Natural killer cell treated with Interleukin-12 subunit alpha and Interleukin-12 subunit beta and Interleukin-15 and Interleukin-18, amount 100 ng/mL, for 72 hours (primary cell): ENCODE results near the gene KRTAP10-2. TPM values are rescaled to one million over a fixed set of nuclear protein-coding genes. Genes with fewer than 3 reads are reported as not detected.
"Not testable (repeated sequence)": the region's sequence is repeated elsewhere in the genome, so short reads cannot be mapped to it uniquely, and the experiment has no call there.

Experiments used
- ATAC-seq, 2 donors: fragments of 150-1000 bp; cut with Tn5 transposase in 1 of 2; sonication (Bioruptor Pico), chemical (Tn5 transposase) in 1 of 2; 2 replicates each; pipeline ENCODE4 v1.10.0; 2021
- DNase-seq: peaks from one replicate; pipeline ENCODE4 v3.0.0; 2022; ENCODE audit warnings: low spot score
- H3K27ac Mint-ChIP-seq, 2 donors: 1 replicate in 1 of 2; 2 replicates in 1 of 2; pipeline ENCODE4 v1.8.0; 2022; ENCODE audit warnings: mixed read lengths in 2 of 2, mild to moderate bottlenecking in 1 of 2, moderate library complexity in 1 of 2
- H3K27me3 Mint-ChIP-seq, 2 donors: 1 replicate in 1 of 2; 2 replicates in 1 of 2; pipeline ENCODE4 v1.8.0; 2022; ENCODE audit warnings: mixed read lengths in 2 of 2
- H3K36me3 Mint-ChIP-seq: one replicate; pipeline ENCODE4 v1.8.0; 2022; ENCODE audit warnings: mixed read lengths
- H3K4me1 Mint-ChIP-seq, 2 donors: 1 replicate in 1 of 2; 2 replicates in 1 of 2; pipeline ENCODE4 v1.8.0; 2022; ENCODE audit warnings: low read depth in 2 of 2, mixed read lengths in 2 of 2, mild to moderate bottlenecking in 1 of 2
- H3K4me3 Mint-ChIP-seq: one replicate; pipeline ENCODE4 v1.8.0; 2022; ENCODE audit warnings: mixed read lengths
- H3K9me3 Mint-ChIP-seq: 2 replicates; pipeline ENCODE4 v1.8.0; 2022; ENCODE audit warnings: mixed read lengths
- total RNA-seq, 2 donors: library from RNA; stranded (reverse); gene quantifications; one replicate each; pipeline ENCODE4 v1.2.3, GENCODE V29; 2022

Gene KRTAP10-2
- total RNA-seq, 2 donors from 2014 or later, result not detected

DNA sequence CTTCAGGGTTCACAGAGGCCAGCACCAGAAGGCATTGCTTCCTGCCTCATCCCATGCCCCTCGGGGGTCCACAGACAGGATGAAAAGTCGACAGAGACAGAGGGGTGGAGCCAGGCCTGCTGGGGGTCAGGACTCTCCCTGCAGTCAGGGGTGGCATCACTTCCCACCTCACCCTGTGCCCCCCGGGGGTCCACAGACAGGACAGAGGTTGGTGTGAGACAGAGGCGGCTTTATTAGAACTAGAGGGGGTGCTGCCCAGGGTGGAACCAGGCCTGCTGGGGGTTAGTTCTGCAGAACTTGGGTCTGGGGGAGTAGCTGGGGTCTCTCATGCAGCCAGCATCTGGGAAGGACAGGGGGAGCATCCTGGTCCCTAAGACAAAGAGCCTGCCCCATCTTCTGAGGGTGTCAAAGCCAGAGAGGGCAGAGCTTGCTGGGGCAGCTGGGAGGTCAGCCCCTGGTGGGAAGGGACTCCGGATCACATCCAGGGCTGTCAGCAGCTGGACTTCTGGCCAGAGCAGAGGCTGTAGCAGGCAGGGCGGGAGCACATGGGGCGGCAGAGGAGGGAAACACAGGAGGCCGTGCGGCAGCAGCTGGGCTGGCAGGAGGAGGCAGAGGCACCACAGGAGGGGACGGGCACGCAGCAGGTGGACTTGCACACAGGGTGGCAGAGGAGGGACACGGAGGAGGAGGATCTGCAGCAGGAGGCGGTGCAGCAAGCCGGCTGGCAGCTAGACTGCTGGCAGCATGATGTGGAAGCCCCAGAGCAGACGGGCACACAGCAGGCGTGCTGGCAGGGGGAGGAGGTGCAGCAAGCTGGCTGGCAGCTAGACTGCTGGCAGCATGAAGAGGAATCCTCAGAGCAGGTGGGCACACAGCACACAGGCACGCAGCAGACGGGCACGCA is 39.8 kb upstream of the KRTAP10-2 start:
- H3K27me3 Mint-ChIP-seq, result peaks cover 19 to 30% of the 10 kb centered on the region in 2 donors
- H3K4me3 Mint-ChIP-seq, H3K9me3 Mint-ChIP-seq, H3K36me3 Mint-ChIP-seq, H3K4me1 Mint-ChIP-seq, H3K27ac Mint-ChIP-seq, DNase-seq: not testable (repeated sequence)
- ATAC-seq, result peak in 1 of 2 donors; percentile 38

- Mint-ChIP-seq H3K9me3 (no peaks in the 10 kb centered on the region), H3K4me1 (peaks cover 0 to 7% of the 10 kb centered on the region in 2 donors), H3K27ac (no peak overlapping the region), H3K4me3 (no peak overlapping the region), H3K27me3 (peaks cover 26 to 34% of the 10 kb centered on the region in 2 donors), H3K36me3 (no peaks in the 10 kb centered on the region)
- DNase-seq (no peak), ATAC-seq (peak in 1 of 2 donors; percentile 6)
Observed at GRCh38 chr21:44590311-44590721, 39.0 kb upstream of the KRTAP10-2 start.

DNA sequence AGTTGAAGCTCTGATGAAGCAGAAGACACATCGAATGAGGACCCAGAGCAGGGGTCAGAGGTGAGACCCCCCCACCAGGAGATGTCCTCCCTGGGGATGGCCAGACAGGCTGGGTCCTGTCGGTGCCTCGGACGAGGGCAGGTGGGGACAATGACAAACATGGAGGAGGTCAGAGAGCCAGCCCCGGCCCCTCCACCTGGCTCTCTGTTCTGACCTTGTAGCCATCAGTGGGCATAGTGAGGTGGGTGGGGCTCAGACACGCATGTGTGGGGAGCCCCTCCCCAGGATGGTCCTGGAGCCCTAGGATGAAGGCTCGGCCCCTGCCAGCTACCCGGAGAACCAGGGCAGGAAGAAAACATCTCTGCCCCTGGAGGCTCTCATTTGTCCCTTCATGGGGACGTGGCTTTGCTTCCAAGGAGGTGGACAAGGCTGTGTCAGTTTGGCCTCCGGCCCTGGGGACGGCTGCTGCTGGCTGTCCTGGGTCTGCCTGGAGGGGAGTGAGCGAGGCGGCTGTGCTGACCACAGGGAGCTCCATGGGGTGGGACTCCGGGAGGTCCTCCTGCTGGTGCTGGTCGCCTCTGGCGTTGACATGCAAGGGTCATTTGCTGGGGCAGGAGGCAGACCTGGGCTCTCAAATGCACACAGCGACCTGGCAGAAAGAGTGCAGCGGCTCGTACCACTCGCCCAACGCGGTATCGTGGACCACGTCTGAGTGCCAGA is 38.4 kb upstream of the KRTAP10-2 start:
- H3K36me3 Mint-ChIP-seq, result no peaks in the 10 kb centered on the region
- DNase-seq (no peak), ATAC-seq (peak in 1 of 2 donors; percentile 27)
- peaks cover 0 to 7% of the 10 kb centered on the region in 2 donors for H3K4me1 Mint-ChIP-seq
- no peaks in the 10 kb centered on the region for H3K9me3 Mint-ChIP-seq
- H3K27me3 Mint-ChIP-seq, result peaks cover 29 to 33% of the 10 kb centered on the region in 2 donors
- H3K4me3 Mint-ChIP-seq, result no peak overlapping the region
- H3K27ac Mint-ChIP-seq, result no peak overlapping the region

GRCh38 chr21:44589094-44589493 is 37.8 kb upstream of the KRTAP10-2 start:
- no peaks in the 10 kb centered on the region for H3K9me3 Mint-ChIP-seq
- H3K27ac Mint-ChIP-seq, result no peak overlapping the region
- H3K36me3 Mint-ChIP-seq, result no peaks in the 10 kb centered on the region
- DNase-seq (no peak), ATAC-seq (no peak)
- peaks cover 0 to 7% of the 10 kb centered on the region in 2 donors for H3K4me1 Mint-ChIP-seq
- no peak overlapping the region for H3K4me3 Mint-ChIP-seq
- peaks cover 36 to 38% of the 10 kb centered on the region in 2 donors for H3K27me3 Mint-ChIP-seq

GRCh38 chr21:44585892-44586291 is 34.6 kb upstream of the KRTAP10-2 start:
- DNase-seq (no peak), ATAC-seq (no peak)
- Mint-ChIP-seq H3K4me3 (no peak overlapping the region), H3K9me3 (peaks cover 3% of the 10 kb centered on the region), H3K36me3 (peaks cover 16% of the 10 kb centered on the region), H3K27me3 (peaks cover 45 to 49% of the 10 kb centered on the region in 2 donors), H3K27ac (no peak overlapping the region), H3K4me1 (no peaks in the 10 kb centered on the region)

DNA sequence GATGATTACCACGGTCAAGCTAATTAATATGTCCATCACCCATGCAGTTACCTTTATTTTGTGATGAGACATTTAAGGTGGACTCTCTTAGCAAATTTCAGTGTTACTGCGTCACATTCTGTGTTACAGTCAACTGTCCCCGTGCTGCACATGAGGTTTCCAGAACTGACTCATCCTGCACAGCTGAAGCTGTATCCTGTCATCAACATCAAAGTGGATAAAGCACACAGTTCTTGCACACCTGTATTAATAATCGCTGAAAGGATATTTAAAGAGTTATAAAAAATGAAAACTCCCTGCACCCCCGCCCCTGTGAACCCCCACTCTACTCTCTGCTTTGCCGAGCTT is 32.5 kb upstream of the KRTAP10-2 start:
- Mint-ChIP-seq H3K27ac (no peak overlapping the region), H3K9me3 (peaks cover 3% of the 10 kb centered on the region), H3K27me3 (peaks cover 45 to 49% of the 10 kb centered on the region in 2 donors), H3K36me3 (peaks cover 23% of the 10 kb centered on the region), H3K4me3 (no peak overlapping the region), H3K4me1 (no peaks in the 10 kb centered on the region)
- DNase-seq, result no peak
- ATAC-seq, result peak in 1 of 2 donors; percentile 58

DNA sequence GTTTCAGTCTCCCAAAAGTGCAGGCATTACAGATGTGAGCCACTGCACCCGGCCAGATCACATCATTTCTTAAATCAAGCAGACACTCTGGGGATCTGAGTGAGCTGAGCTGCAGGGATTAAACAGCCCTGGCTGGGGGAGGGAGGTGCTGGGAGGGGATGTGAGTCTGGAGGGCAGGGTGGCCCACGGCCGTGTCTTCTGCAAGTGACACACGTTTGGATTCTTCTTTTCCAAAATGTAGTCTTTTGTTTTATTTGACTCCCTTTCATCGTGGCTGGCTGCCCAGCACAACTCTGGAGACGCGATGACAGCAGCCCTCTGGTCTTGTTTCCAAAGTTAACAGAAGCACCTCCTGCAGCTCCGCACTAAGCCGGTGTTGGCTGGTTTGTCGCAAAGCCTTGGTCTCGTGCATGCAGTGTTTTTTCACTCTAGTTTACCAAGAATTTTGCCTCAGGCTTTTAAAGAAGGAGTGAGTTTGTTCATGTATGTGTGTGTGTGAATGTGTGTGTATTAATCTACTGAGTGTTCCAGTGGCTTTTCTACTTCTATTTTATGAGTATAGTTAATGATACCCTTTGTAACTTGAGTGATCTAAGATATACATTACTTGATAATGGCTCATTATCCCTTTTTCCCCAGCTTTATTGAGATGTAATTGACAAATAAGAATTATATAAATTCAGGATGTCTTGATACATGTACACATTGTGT is 31.9 kb upstream of the KRTAP10-2 start:
- H3K4me1 Mint-ChIP-seq, result no peaks in the 10 kb centered on the region
- ATAC-seq (no peak), DNase-seq (no peak)
- no peak overlapping the region for H3K27ac Mint-ChIP-seq
- H3K9me3 Mint-ChIP-seq, result peaks cover 3% of the 10 kb centered on the region
- H3K36me3 Mint-ChIP-seq, result peaks cover 23% of the 10 kb centered on the region
- H3K27me3 Mint-ChIP-seq, result peaks cover 45 to 49% of the 10 kb centered on the region in 2 donors
- no peak overlapping the region for H3K4me3 Mint-ChIP-seq

DNA sequence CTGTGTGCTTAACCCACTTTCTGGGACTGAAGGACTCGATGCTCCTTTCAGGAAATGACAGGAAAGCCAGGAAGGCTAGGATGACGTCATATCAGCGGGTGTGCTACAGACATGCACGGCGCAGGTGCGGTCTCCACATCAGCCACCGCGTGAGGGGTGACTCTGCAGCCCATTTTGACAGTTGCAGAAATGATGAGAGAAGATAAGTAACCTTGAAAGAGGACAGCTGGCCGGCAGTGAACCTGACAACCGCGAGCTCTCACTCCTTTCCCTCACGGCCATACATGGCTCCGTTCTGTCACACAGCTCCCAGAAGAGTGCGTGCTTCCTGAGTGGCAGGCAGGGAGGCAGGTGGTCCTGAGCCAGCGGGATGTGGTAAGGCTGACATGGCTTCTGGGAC is 30.8 kb upstream of the KRTAP10-2 start:
- H3K4me3 Mint-ChIP-seq, result no peak overlapping the region
- DNase-seq (no peak), ATAC-seq (no peak)
- peaks cover 23% of the 10 kb centered on the region for H3K36me3 Mint-ChIP-seq
- H3K27ac Mint-ChIP-seq, result no peak overlapping the region
- no peaks in the 10 kb centered on the region for H3K4me1 Mint-ChIP-seq
- peaks cover 35 to 39% of the 10 kb centered on the region in 2 donors for H3K27me3 Mint-ChIP-seq
- H3K9me3 Mint-ChIP-seq, result peaks cover 3% of the 10 kb centered on the region

DNA sequence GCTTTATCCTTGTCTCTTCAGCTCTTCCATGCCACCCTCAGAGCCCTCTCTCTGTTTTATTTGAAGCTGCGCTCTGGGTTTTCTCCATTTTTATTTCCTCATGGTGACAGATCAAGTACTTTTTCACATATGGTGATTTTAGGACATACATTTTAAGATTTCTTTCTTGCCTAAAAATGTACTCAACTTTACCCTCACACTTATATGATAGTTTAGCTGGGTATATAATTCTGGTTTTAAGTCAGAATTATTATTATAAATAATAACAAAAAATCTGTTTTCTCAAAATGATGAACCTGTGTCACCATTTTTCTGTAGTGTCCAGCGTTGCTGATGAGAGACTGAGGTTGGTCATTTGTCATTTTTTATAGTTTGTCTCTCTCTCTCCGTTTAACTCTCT is 29.9 kb upstream of the KRTAP10-2 start:
- Mint-ChIP-seq H3K27me3 (peaks cover 28 to 30% of the 10 kb centered on the region in 2 donors), H3K4me1 (no peaks in the 10 kb centered on the region), H3K27ac (no peak overlapping the region), H3K4me3 (no peak overlapping the region), H3K36me3 (peaks cover 23% of the 10 kb centered on the region), H3K9me3 (peaks cover 6% of the 10 kb centered on the region)
- ATAC-seq (no peak), DNase-seq (no peak)

DNA sequence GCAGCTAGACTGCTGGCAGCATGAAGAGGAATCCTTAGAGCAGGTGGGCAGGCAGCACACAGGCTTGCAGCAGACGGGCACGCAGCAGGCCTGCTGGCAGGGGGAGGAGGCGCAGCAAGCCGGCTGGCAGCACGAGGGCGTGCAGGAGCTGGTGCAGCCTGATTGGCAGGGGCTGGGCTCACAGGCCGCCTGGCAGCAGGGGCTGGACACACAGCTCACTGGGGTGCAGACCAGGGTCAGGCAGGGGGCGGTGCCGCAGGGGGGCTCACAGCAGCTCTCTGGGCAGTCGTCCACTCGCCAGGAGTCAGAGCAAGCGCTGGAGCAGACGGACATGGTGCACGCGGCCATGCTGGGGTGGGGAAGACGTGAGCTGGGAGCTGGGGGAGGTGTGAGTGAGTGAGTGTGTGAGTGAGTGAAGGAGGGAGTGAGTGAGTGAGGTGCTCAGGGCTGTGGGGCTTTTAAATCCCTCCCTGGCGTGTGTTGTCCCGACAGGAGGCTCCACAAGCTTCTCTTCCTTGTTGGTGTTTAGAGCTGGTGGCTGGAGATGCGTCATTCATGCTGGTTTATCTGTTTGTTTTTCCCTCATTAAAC is 29.0 kb upstream of the KRTAP10-2 start, which contains the start of gene KRTAP10-5:
Gene KRTAP10-5, minus strand, starts transcription at position 374 of the 591 bp plus-strand sequence. Its CDS starts 26 bp downstream, at position 348.
- H3K27me3 Mint-ChIP-seq, result peaks cover 28 to 29% of the 10 kb centered on the region in 2 donors
- not testable (repeated sequence) for ATAC-seq, H3K27ac Mint-ChIP-seq, H3K4me3 Mint-ChIP-seq, H3K9me3 Mint-ChIP-seq, DNase-seq, H3K4me1 Mint-ChIP-seq
- H3K36me3 Mint-ChIP-seq, result peaks cover 23% of the 10 kb centered on the region

DNA sequence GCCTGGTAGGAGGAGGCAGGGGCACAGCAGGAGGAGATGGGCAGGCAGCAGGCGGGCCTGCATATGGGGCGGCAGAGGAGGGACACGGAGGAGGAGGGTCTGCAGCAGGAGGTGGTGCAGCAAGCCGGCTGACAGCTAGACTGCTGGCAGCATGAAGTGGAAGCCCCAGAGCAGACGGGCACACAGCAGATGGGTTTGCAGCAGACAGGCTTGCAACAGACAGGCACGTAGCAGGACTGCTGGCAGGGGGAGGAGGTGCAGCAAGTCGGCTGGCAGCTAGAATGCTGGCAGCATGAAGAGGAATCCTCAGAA is 28.5 kb upstream of the KRTAP10-2 start:
- H3K4me3 Mint-ChIP-seq, result no peak overlapping the region
- peaks cover 6% of the 10 kb centered on the region for H3K9me3 Mint-ChIP-seq
- peaks cover 27 to 31% of the 10 kb centered on the region in 2 donors for H3K27me3 Mint-ChIP-seq
- no peak for DNase-seq
- ATAC-seq, result no peak
- peaks cover 0 to 2% of the 10 kb centered on the region in 2 donors for H3K4me1 Mint-ChIP-seq
- peaks cover 23% of the 10 kb centered on the region for H3K36me3 Mint-ChIP-seq
- H3K27ac Mint-ChIP-seq, result no peak overlapping the region

DNA sequence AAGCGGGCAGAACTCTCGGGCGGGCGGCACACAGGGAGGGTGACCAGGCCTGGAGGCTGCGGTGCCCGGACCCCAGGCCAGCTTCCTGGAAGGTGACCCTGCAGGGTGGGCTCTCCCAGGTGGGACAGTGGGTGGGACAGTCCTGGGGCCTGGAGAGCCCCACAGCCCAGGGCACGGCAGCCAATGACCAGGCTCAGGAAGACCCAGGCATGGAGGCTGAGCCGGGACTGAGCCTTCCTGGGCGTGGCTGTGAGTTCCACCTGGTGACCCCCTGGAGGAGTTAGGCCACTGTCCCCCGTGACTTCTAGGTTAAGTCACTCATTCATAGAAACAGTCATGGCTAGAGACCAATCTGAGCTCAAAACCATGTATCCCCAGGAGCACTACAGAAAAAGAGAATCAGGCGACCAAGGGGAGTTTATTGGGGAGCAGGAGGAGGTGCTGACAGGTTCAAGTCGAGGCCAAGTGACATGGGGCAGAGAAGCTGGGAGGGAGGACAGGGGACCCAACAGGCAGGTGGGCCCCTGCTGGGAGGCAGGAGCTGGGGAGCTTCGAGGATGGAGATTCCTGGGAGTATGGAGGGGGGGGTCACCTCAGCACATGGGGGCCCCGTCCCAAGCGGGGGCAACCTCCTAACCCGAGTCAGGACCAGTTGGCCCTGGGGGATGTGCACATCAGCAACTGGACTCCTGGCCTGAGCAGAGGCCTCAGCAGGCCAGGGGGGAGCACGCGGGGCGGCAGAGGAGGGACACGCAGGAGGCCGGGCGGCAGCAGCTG is 27.9 kb upstream of the KRTAP10-2 start:
- H3K27ac Mint-ChIP-seq, result no peak overlapping the region
- peaks cover 23% of the 10 kb centered on the region for H3K36me3 Mint-ChIP-seq
- H3K4me3 Mint-ChIP-seq, result no peak overlapping the region
- peaks cover 0 to 2% of the 10 kb centered on the region in 2 donors for H3K4me1 Mint-ChIP-seq
- peaks cover 24 to 29% of the 10 kb centered on the region in 2 donors for H3K27me3 Mint-ChIP-seq
- DNase-seq, result no peak
- peaks cover 6% of the 10 kb centered on the region for H3K9me3 Mint-ChIP-seq
- ATAC-seq, result no peak
